ENCODE measurements around the gene SYT5. TPM values are rescaled to one million over a fixed set of nuclear protein-coding genes. Genes with fewer than 3 reads are reported as not detected.
"Not testable (repeated sequence)": the region's sequence is repeated elsewhere in the genome, so short reads cannot be mapped to it uniquely, and the experiment has no call there.

SYT5 gene
- total RNA-seq, 2 donors from 2014 or later: 0.64 to 1.9 TPM

- intact Hi-C loops (cut with DNase I, micrococcal nuclease); DNase-seq; ATAC-seq: not testable (repeated sequence)
These were observed 24.3 kb downstream of the SYT5 start for GRCh38 chr19:55155784-55156183.

GRCh38 chr19:55153652-55154264 lies 26.3 kb downstream of the SYT5 start:
- ATAC-seq: no peak
- no peak for DNase-seq
- intact Hi-C loops (cut with DNase I, micrococcal nuclease): no loop called here

GRCh38 chr19:55152017-55152416 lies 28.1 kb downstream of the SYT5 start:
- no peak for DNase-seq
- intact Hi-C loops (cut with DNase I, micrococcal nuclease): no loop called here
- no peak for ATAC-seq

- ATAC-seq (no peak), DNase-seq (no peak)
- intact Hi-C loops (cut with DNase I, micrococcal nuclease): no loop called here
These were observed 30.7 kb downstream of the SYT5 start, which contains the start of gene TNNT1 for GRCh38 chr19:55149078-55150003. TNNT1 (minus strand) TSS chr19:55149206; CDS start chr19:55147157, 2,049 bp downstream.

- no peak for ATAC-seq
- intact Hi-C loops (cut with DNase I, micrococcal nuclease): no loop called here
- DNase-seq: no peak
These were observed 32.4 kb downstream of the SYT5 start for GRCh38 chr19:55147545-55148251.

- DNase-seq (peak in 1 of 2 donors; percentile 22), ATAC-seq (peak; percentile 87)
- intact Hi-C loops (cut with DNase I, micrococcal nuclease): no loop called here
These were observed 33.3 kb downstream of the SYT5 start for GRCh38 chr19:55146705-55147273.

- DNase-seq (no peak), ATAC-seq (peak; percentile 41)
- intact Hi-C loops (cut with DNase I, micrococcal nuclease): no loop called here
These were observed 33.9 kb downstream of the SYT5 start for GRCh38 chr19:55146078-55146704.

- no peak for DNase-seq
- intact Hi-C loops (cut with DNase I, micrococcal nuclease): no loop called here
- ATAC-seq: no peak
These were observed 34.9 kb downstream of the SYT5 start for GRCh38 chr19:55145232-55145631.

GRCh38 chr19:55141696-55142095 lies 38.4 kb downstream of the SYT5 start:
- DNase-seq (no peak), ATAC-seq (peak; percentile 11)
- intact Hi-C loops (cut with DNase I, micrococcal nuclease): loop anchor here in 1 of 2 donors (5.0 kb wide), 1 partner anchor 276 kb away; no protein-coding TSS in a partner anchor

- intact Hi-C loops (cut with DNase I, micrococcal nuclease): no loop called here
- no peak for DNase-seq
- no peak for ATAC-seq
These were observed 42.2 kb downstream of the SYT5 start for GRCh38 chr19:55137915-55138314.

GRCh38 chr19:55136399-55137102 lies 43.5 kb downstream of the SYT5 start:
- intact Hi-C loops (cut with DNase I, micrococcal nuclease): no loop called here
- DNase-seq (no peak), ATAC-seq (no peak)

- DNase-seq (no peak), ATAC-seq (no peak)
- intact Hi-C loops (cut with DNase I, micrococcal nuclease): no loop called here
These were observed 45.4 kb downstream of the SYT5 start for GRCh38 chr19:55134736-55135135.

- no peak for ATAC-seq
- intact Hi-C loops (cut with DNase I, micrococcal nuclease): no loop called here
- DNase-seq: no peak
These were observed 46.2 kb downstream of the SYT5 start for GRCh38 chr19:55133639-55134444.

- DNase-seq (no peak), ATAC-seq (no peak)
- intact Hi-C loops (cut with DNase I, micrococcal nuclease): no loop called here
These were observed 47.5 kb downstream of the SYT5 start for GRCh38 chr19:55132453-55133129.

GRCh38 chr19:55131421-55131820 lies 48.7 kb downstream of the SYT5 start:
- intact Hi-C loops (cut with DNase I, micrococcal nuclease): no loop called here
- DNase-seq: no peak
- no peak for ATAC-seq
